Nephron progenitor cell (in vitro differentiated cells): ENCODE data around the gene PSMD6.

Experiments
- DNase-seq: peaks from one replicate; pipeline ENCODE4 v3.0.0; 2021
- H3K27ac Mint-ChIP-seq: 2 replicates; pipeline ENCODE4 v1.8.0; 2021; ENCODE audit warnings: mild to moderate bottlenecking, moderate library complexity, mixed read lengths
- H3K27me3 Mint-ChIP-seq: 2 replicates; pipeline ENCODE4 v1.8.0; 2021; ENCODE audit warnings: mild to moderate bottlenecking, low read depth, mixed read lengths; ENCODE audit not compliant: poor library complexity
- H3K36me3 Mint-ChIP-seq: 2 replicates; pipeline ENCODE4 v1.8.0; 2021; ENCODE audit warnings: low read depth, mixed read lengths
- H3K4me1 Mint-ChIP-seq: 2 replicates; pipeline ENCODE4 v1.8.0; 2021; ENCODE audit warnings: mixed read lengths
- H3K4me3 Mint-ChIP-seq: 2 replicates; pipeline ENCODE4 v1.8.0; 2021; ENCODE audit warnings: mild to moderate bottlenecking, moderate library complexity, mixed read lengths
- H3K9me3 Mint-ChIP-seq: 2 replicates; pipeline ENCODE4 v1.8.0; 2021; ENCODE audit warnings: mild to moderate bottlenecking, moderate library complexity, mixed read lengths
- TF ChIP-seq, protein P1 (sequence below): fragments of 200-600 bp; sonication (generic); IDR thresholded peaks from 2 replicates; pipeline ENCODE4 v1.5.0; 2021; ENCODE audit warnings: antibody characterized with exemption

The PSMD6 gene

GRCh38 chr3:64057231-64057630 lies 33.9 kb upstream of the PSMD6 start:
- H3K4me3 Mint-ChIP-seq = no peak overlapping the region
- no peaks in the 10 kb centered on the region for H3K36me3 Mint-ChIP-seq
- H3K9me3 Mint-ChIP-seq = no peaks in the 10 kb centered on the region
- H3K27ac Mint-ChIP-seq = no peak overlapping the region
- TF ChIP-seq, protein P1, sequence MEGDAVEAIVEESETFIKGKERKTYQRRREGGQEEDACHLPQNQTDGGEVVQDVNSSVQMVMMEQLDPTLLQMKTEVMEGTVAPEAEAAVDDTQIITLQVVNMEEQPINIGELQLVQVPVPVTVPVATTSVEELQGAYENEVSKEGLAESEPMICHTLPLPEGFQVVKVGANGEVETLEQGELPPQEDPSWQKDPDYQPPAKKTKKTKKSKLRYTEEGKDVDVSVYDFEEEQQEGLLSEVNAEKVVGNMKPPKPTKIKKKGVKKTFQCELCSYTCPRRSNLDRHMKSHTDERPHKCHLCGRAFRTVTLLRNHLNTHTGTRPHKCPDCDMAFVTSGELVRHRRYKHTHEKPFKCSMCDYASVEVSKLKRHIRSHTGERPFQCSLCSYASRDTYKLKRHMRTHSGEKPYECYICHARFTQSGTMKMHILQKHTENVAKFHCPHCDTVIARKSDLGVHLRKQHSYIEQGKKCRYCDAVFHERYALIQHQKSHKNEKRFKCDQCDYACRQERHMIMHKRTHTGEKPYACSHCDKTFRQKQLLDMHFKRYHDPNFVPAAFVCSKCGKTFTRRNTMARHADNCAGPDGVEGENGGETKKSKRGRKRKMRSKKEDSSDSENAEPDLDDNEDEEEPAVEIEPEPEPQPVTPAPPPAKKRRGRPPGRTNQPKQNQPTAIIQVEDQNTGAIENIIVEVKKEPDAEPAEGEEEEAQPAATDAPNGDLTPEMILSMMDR = no peak
- peaks cover 11% of the 10 kb centered on the region for H3K4me1 Mint-ChIP-seq
- DNase-seq = no peak
- peaks cover 7% of the 10 kb centered on the region for H3K27me3 Mint-ChIP-seq

DNA sequence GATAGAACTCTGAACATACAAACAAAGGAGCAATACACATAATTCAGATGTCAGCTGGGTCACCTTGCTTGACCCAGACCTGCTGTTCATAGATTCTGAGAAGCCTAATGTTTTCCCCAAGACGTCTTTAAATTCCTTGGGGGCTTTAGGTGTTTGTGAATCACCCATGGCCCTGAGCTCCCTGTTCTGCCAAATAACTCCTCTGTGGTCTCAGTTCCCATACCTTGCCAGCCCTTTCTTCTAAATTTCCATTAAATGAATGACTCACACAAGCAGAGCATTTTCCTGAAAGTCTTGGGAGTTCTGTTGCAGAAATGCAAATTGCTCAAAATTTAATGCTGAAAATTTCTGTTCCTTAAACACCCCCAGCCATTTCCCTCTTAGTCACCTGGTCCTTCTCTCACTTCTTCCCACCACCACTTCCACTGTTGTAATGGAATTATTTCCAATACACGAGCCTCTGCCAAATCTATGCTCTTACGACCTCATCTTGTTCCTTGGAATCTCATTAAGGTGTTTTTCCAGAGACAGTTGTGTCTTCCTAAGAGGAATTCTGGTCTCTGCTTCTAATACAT lies 33.4 kb upstream of the PSMD6 start:
- Mint-ChIP-seq H3K9me3 (no peaks in the 10 kb centered on the region), H3K4me1 (peaks cover 11% of the 10 kb centered on the region), H3K27ac (no peak overlapping the region), H3K4me3 (no peak overlapping the region), H3K36me3 (no peaks in the 10 kb centered on the region), H3K27me3 (peaks cover 7% of the 10 kb centered on the region)
- DNase-seq = no peak
- TF ChIP-seq, protein P1 = no peak

DNA sequence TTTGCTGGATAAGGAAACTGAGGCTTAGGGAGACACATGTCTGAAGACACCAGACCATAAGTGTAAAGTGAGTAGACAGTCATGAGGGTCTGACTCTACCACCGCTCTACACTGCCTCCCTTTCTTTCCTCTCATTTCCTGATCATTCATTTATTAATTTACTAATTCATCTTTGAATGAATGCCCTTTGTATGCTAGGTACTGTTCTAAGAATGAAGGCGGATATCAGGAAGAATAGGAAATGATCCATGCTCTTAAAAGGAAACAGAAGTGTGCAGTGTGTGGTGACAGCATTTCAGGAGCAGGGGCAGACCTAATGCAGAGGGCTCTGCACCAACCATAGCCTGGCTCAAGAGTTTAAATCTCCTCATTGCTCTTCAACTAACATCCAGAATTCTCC lies 31.8 kb upstream of the PSMD6 start:
- H3K9me3 Mint-ChIP-seq = no peaks in the 10 kb centered on the region
- H3K4me3 Mint-ChIP-seq = no peak overlapping the region
- no peak overlapping the region for H3K27ac Mint-ChIP-seq
- H3K27me3 Mint-ChIP-seq = peaks cover 3% of the 10 kb centered on the region
- no peak for DNase-seq
- H3K36me3 Mint-ChIP-seq = no peaks in the 10 kb centered on the region
- peaks cover 11% of the 10 kb centered on the region for H3K4me1 Mint-ChIP-seq
- TF ChIP-seq, protein P1 = no peak

DNA sequence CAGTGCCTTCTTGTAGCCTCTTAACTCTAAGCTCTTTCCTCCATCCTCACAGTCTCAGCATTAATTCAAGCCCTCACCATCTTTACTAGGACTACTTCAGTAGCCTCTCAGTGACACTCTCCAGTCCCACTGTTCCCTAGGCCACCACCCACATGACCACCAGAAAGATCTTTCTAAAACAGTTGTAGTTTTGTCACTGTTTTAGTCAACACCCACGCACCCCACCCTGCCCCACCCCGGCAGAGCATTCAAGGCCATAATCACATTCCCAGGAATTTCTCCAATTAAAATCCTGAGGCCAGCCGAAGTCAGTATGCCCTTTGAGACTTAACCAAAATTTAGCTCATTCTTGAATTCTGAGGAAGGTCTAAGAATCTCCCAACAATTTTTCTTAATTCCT lies 31.2 kb upstream of the PSMD6 start:
- Mint-ChIP-seq H3K27me3 (peaks cover 3% of the 10 kb centered on the region), H3K27ac (no peak overlapping the region), H3K36me3 (no peaks in the 10 kb centered on the region), H3K4me3 (no peak overlapping the region), H3K4me1 (peaks cover 11% of the 10 kb centered on the region), H3K9me3 (no peaks in the 10 kb centered on the region)
- TF ChIP-seq, protein P1 = no peak
- no peak for DNase-seq

DNA sequence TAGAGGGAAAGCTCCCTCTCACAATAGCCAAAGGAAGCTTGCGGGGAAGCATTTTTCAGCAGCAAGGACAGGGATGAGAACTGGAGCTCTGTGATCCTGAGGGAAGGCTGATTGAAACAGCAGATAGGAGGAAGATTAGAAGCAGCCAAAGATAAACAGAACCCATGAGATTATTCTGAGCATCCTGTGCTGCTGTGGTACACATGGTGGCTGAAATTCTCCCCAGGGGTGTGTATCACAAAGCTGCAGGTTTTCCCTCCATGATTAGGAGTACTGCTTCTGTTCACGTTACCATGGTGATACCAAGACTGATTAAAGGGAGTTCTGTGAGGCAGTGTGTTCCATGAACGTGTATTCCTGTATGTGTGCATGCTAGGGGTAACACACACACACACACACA lies 30.3 kb upstream of the PSMD6 start:
- H3K27me3 Mint-ChIP-seq = peaks cover 3% of the 10 kb centered on the region
- H3K36me3 Mint-ChIP-seq = no peaks in the 10 kb centered on the region
- H3K9me3 Mint-ChIP-seq = no peaks in the 10 kb centered on the region
- no peak for DNase-seq
- H3K4me1 Mint-ChIP-seq = peaks cover 14% of the 10 kb centered on the region
- TF ChIP-seq, protein P1 = no peak
- H3K4me3 Mint-ChIP-seq = no peak overlapping the region
- no peak overlapping the region for H3K27ac Mint-ChIP-seq

- Mint-ChIP-seq H3K4me1 (peaks cover 14% of the 10 kb centered on the region), H3K36me3 (no peaks in the 10 kb centered on the region), H3K27ac (no peak overlapping the region), H3K9me3 (no peaks in the 10 kb centered on the region), H3K27me3 (peaks cover 3% of the 10 kb centered on the region), H3K4me3 (no peak overlapping the region)
- DNase-seq = no peak
- TF ChIP-seq, protein P1 = no peak
Observed at GRCh38 chr3:64053117-64053516, 29.8 kb upstream of the PSMD6 start.
